HG03342 (cell line): Measurements from ENCODE around the gene ULK3.
"Not testable (repeated sequence)": the region's sequence is repeated elsewhere in the genome, so short reads cannot be mapped to it uniquely, and the experiment has no call there.

ENCODE experiments used
- ATAC-seq: cut with Tn5 transposase; IDR thresholded peaks from one replicate; pipeline ENCODE4 v1.9.1; 2021; ENCODE audit warnings: mild to moderate bottlenecking, moderate library complexity; ENCODE audit not compliant: unreplicated experiment

ULK3 gene, protein sequence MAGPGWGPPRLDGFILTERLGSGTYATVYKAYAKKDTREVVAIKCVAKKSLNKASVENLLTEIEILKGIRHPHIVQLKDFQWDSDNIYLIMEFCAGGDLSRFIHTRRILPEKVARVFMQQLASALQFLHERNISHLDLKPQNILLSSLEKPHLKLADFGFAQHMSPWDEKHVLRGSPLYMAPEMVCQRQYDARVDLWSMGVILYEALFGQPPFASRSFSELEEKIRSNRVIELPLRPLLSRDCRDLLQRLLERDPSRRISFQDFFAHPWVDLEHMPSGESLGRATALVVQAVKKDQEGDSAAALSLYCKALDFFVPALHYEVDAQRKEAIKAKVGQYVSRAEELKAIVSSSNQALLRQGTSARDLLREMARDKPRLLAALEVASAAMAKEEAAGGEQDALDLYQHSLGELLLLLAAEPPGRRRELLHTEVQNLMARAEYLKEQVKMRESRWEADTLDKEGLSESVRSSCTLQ

DNA sequence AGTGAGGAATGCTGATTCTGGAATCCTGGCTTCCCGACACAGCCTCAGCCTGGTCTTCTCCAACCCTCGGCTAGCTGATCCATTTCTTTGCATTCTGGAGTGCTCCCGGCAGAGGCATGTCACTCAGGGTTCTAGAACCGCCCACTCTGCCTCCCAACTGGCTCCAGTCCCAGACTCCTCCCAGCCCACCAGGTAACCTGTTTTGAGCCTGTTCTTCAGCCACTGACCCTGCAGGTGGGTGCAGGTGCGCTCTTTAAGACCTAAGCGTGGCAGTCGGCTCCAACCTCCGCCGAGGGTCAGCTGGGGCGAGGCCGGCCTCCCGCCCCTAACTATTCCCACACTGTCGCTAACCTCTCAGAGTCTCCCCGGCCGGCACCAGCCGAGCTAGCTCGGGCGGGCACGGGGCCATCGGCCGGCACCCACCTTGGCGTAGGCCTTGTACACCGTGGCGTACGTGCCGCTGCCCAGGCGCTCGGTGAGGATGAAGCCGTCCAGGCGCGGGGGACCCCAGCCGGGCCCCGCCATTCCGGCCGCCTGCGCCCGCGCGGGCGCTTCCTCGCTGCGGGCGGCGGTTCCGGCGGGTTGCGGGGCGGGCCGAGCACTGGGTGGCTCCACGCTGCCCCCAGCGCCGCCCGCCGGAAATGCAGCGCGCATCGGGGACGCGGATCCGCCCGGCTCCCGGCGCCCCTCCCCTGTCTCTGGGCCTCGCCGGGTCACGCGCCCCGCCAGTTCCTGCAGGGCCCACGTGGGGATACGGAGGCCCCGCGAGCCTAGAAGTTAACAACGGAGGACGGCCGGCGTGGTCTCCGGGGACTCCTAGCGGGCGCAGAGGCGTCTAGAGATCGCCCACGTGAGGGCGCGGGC is at the start of gene ULK3:
Gene ULK3, minus strand, starts transcription at position 576 of the 864 bp plus-strand sequence. Its CDS starts 51 bp downstream, at position 525.
- peak; percentile 80 for ATAC-seq

DNA sequence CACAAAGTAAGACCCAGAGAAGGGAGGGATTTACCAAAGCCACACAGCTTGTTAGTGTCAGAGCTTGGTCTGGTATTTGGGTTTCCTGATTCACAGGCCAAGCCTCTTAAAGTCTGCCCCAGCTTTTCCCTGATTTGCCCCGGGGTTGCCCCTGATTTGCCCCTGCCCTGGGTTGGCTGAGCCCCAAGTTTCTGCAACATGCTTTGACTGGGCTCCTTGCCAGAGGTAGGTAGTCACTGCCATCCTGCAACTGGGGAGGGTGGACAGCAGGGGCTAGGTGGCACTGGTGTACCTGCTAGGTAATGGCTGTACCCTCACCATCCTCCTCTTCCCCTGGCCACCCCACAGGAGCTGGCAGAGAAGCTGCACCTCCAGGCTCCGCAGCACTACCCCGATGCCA is 49.4 kb upstream of the ULK3 start:
- no peak for ATAC-seq

GRCh38 chr15:74891469-74891868 is 48.5 kb upstream of the ULK3 start:
- no peak for ATAC-seq

DNA sequence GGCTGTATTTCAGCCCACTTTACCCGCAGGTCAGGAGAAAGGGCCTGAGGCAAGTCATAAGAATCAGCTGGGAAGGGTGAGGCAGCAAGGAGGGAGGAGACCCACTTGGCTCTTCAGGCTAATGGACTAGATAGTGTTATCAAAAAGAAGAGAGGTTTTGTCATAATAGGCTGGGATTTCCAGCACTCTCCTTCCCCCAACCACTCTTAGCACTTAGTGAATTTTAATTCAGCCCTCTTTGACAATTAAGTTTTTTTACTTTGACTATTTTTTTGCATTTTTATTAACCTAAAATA is 47.7 kb upstream of the ULK3 start:
- no peak for ATAC-seq

- peak; percentile 94 for ATAC-seq
Measured at GRCh38 chr15:74889883-74890664, 47.1 kb upstream of the ULK3 start, which contains the start of gene MPI. Gene MPI, plus strand, starts transcription at chr15:74890042. Its CDS starts 32 bp downstream, at chr15:74890074.

- ATAC-seq, result no peak
Measured at GRCh38 chr15:74889390-74889882, 46.5 kb upstream of the ULK3 start.

GRCh38 chr15:74888716-74889115 is 45.8 kb upstream of the ULK3 start:
- ATAC-seq, result no peak

- ATAC-seq, result not testable (repeated sequence)
Measured at GRCh38 chr15:74887537-74888193, 44.7 kb upstream of the ULK3 start.

DNA sequence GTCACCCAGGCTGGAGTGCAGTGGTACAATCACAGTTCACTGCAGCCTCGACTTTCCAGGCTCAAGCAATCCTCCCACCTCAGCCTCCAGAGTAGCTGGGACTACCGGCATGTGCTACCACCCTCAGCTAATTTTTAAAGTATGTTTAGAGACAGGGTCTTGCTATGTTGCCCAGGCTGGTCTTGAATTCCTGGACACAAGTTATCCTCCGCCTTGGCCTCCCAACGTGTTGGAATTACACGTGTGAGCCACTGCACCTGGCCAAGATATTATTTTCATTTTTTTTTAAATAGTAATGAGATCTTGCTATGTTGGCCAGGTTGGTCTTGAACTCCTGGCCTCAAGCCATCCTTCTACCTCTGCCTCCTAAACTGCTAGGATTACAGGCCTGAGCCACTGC is 42.5 kb upstream of the ULK3 start:
- ATAC-seq, result no peak

- ATAC-seq, result no peak
Measured at GRCh38 chr15:74884428-74885223, 41.7 kb upstream of the ULK3 start.

DNA sequence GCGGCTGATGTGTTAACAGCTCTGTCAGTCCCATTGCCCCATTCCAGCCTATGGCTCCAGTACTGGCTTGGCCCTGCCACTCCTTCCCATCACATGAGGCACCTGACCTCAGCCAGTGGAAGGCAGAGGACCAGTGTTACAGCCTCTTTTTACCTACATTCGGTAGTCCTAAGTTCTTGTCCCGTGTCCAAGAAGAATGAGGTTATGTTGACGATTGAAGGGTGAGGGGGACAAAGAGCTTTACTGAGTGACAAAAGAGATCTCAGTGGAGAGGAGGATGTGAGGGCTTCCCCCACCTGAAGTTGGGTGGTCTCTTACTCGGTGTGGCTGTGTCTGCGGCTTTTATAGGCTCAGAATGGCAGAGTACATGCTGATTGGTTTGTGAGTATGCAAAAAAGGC is 39.6 kb upstream of the ULK3 start:
- no peak for ATAC-seq

GRCh38 chr15:74878273-74878672 is 35.3 kb upstream of the ULK3 start:
- no peak for ATAC-seq

DNA sequence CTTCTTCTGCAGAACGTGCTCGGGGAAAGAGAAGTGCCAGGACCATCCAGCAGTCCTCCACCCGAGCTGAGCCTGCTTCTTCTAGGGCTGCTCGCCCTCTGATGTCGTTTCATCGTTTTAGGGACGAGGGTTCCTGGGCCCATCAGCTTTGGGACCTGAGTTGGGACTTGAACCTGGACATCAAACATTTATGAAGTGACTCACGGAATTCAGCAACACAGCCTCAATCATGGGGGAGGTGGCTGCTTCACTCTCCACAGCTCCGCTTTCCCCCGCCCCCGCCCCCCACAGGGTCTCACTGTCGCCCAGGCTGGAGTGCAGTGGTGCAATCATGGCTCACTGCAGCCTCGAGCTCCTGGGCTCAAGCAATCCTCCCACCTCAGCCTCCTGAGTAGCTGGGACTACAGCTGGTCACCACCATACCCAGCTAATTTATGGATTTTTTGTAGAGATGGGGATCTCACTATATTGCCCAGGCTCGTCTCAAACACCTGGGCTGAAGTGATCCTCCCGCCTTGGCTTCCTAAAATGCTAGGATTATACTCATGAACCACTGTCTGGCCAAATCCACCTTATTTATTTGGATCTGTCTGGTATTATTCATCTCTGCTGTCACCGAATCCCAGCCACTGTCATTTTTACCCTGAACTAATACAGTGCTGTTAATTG is 30.9 kb upstream of the ULK3 start:
- no peak for ATAC-seq

GRCh38 chr15:74873036-74873755 is 30.2 kb upstream of the ULK3 start, which contains the start of gene SCAMP2:
Gene SCAMP2, minus strand, starts transcription at chr15:74873365. Its CDS starts 110 bp downstream, at chr15:74873255.
- ATAC-seq, result peak; percentile 80

GRCh38 chr15:74872702-74873035 is 29.7 kb upstream of the ULK3 start:
- peak; percentile 1 for ATAC-seq

DNA sequence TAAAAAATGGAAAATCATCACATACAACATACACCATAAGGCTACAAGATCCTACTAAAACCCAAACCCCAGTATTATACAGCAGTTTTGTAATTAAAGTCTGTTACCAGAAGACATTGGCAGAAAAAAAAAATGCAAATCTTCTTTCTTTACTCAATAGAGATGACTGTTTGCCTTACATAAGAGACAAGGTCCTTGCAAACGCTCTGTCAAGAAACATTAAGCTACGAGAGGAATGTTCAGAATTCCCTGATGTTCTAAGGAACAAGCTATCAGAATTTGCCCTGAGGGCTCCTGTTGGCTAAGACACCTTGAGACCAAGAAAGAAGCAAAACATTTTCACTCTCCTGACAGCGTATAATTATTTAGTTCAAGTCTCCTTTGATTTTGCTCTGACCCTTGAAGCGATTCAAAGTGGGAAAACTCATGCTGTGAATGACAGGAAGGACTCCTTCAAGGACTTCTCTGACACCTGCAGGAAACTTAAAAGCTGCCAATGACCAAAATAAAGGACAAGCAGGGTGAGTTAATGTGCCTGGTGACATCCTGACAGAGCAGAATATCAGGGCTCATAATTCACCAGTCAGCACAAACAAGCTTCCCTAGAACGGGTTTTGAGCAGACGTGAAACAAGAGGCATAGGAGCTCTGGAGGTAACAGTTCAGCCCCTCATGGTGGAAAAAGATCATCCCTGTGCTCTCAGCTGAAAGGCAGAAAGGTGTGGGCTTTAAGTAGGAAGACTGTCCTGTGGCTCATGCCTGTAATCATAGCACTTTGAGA is 27.7 kb upstream of the ULK3 start:
- no peak for ATAC-seq

- peak; percentile 44 for ATAC-seq
Measured at GRCh38 chr15:74869726-74870407, 26.9 kb upstream of the ULK3 start.
